Esophagus muscularis mucosa (tissue), 4 donors: ENCODE results near the gene OCEL1. TPM values are rescaled to one million over a fixed set of nuclear protein-coding genes. Genes with fewer than 3 reads are reported as not detected.

ENCODE experiments used
- DNase-seq: peaks from one replicate; pipeline ENCODE4 v3.0.0-alpha.2; 2017; ENCODE audit errors: extremely low spot score
- H3K27ac ChIP-seq, 4 donors: fragments of 200-600 bp; sonication (generic); replicated peaks in 1 of 4; 1 replicate in 3 of 4; 2 replicates in 1 of 4; pipeline ENCODE4 v1.5.1; 2016 to 2019; ENCODE audit warnings: mild to moderate bottlenecking in 1 of 4
- H3K27me3 ChIP-seq, 4 donors: fragments of 200-600 bp; sonication (generic); one replicate each; pipeline versions ENCODE4 v1.5.1 to v1.6.0; 2016 to 2019
- H3K36me3 ChIP-seq, 4 donors: fragments of 200-600 bp; sonication (generic); one replicate each; pipeline ENCODE4 v1.5.1; 2016 to 2019
- H3K4me1 ChIP-seq, 4 donors: fragments of 200-600 bp; sonication (generic); one replicate each; pipeline ENCODE4 v1.5.1; 2016 to 2019
- H3K4me3 ChIP-seq, 4 donors: fragments of 200-600 bp; sonication (generic); 1 replicate in 2 of 4; 2 replicates in 2 of 4; pipeline ENCODE4 v1.5.1; 2016 to 2019; ENCODE audit warnings: mild to moderate bottlenecking in 4 of 4, moderate library complexity in 1 of 4
- H3K9me3 ChIP-seq, 4 donors: fragments of 200-600 bp; sonication (generic); 1 replicate in 3 of 4; 2 replicates in 1 of 4; pipeline ENCODE4 v1.5.1; 2016 to 2019
- CTCF ChIP-seq, 3 experiments: fragments of 200-600 bp in 2 of 3; fragments of 450-650 bp in 1 of 3; sonication (generic) in 2 of 3; IDR thresholded peaks; one replicate each; pipeline ENCODE4 v1.5.1; 2017 to 2019; ENCODE audit warnings: antibody characterized with exemption in 3 of 3, mild to moderate bottlenecking in 2 of 3, moderate library complexity in 1 of 3
- EP300 ChIP-seq: sonication (generic); formaldehyde crosslinking; IDR thresholded peaks from one replicate; pipeline ENCODE4 v1.6.1; 2017; ENCODE audit warnings: antibody characterized with exemption
- POLR2A ChIP-seq: fragments of 450-650 bp; IDR thresholded peaks from one replicate; pipeline ENCODE4 v1.6.1; 2017; ENCODE audit warnings: antibody characterized with exemption, moderate library complexity, mild to moderate bottlenecking, low read depth
- POLR2AphosphoS5 ChIP-seq, 2 donors: sonication (generic); formaldehyde crosslinking; IDR thresholded peaks; one replicate each; pipeline ENCODE4 v1.6.1; 2017; ENCODE audit warnings: antibody characterized with exemption in 2 of 2
- WGBS: methylation state at CpG from one replicate; pipeline ENCODE4 v1.1.5; 2018; 5-methylcytosine and 5-hydroxymethylcytosine counted together
- intact Hi-C: fragments of 100-400 bp; cut with DNase I; formaldehyde crosslinking; loops from one replicate; pipeline ENCODE4 v1.15.1; 2023
- total RNA-seq, 4 donors: library from RNA; depleted of rRNA; stranded (reverse); fragments of >200 nt; gene quantifications; one replicate each; pipeline versions ENCODE4 v1.1.0 to v1.2.1, GENCODE V29; 2016

Gene OCEL1
- total RNA-seq, 4 donors from 2014 or later, result 6.3 to 18.8 (median 7.8) TPM

- Histone ChIP-seq H3K4me3 (peak overlapping the region in 3 of 4 donors; percentile 76 to 97 (median 92)), H3K36me3 (peaks cover 4 to 30% (median 25%) of the 10 kb centered on the region in 4 donors), H3K4me1 (peaks cover 37 to 71% (median 51%) of the 10 kb centered on the region in 4 donors), H3K27ac (peak overlapping the region; percentile 82 to 90 (median 87)), H3K27me3 (no peaks in the 10 kb centered on the region), H3K9me3 (no peaks in the 10 kb centered on the region)
- DNase-seq, result no peak
- TF ChIP-seq EP300, result no peak
- TF ChIP-seq POLR2A, result no peak
- no peak for TF ChIP-seq CTCF (IDR thresholded peaks at IDR 0.05)
- TF ChIP-seq POLR2AphosphoS5 (IDR thresholded peaks at IDR 0.05), result no peak
- intact Hi-C loops, result no loop called here
- no CpG with 5 or more reads among the region's 8 CpGs for WGBS
Measured at GRCh38 chr19:17242431-17243208, 16.6 kb downstream of the OCEL1 start.

- Histone ChIP-seq H3K27me3 (no peaks in the 10 kb centered on the region), H3K27ac (peak overlapping the region; percentile 82 to 90 (median 87)), H3K4me1 (peaks cover 37 to 71% (median 53%) of the 10 kb centered on the region in 4 donors), H3K9me3 (no peaks in the 10 kb centered on the region), H3K36me3 (peaks cover 2 to 24% (median 18%) of the 10 kb centered on the region in 4 donors), H3K4me3 (peak overlapping the region; percentile 76 to 97 (median 90))
- no peak for DNase-seq
- 48% methylated on average over 6 of the region's 8 CpGs for WGBS
- intact Hi-C loops, result no loop called here
- TF ChIP-seq POLR2A (no peak), POLR2AphosphoS5 (IDR thresholded peaks at IDR 0.05) (no peak), CTCF (IDR thresholded peaks at IDR 0.05) (no peak), EP300 (no peak)
Measured at GRCh38 chr19:17243211-17243829, 17.3 kb downstream of the OCEL1 start.

- 28% methylated on average over 11 of the region's 52 CpGs for WGBS
- Histone ChIP-seq H3K4me3 (peak overlapping the region; percentile 76 to 97 (median 90)), H3K36me3 (peaks cover 0 to 17% (median 12%) of the 10 kb centered on the region in 4 donors), H3K27me3 (no peaks in the 10 kb centered on the region), H3K9me3 (no peaks in the 10 kb centered on the region), H3K27ac (peak overlapping the region; percentile 82 to 90 (median 87)), H3K4me1 (peaks cover 37 to 71% (median 53%) of the 10 kb centered on the region in 4 donors)
- no peak for DNase-seq
- intact Hi-C loops, result no loop called here
- no peak for TF ChIP-seq POLR2A
- no peak for TF ChIP-seq POLR2AphosphoS5 (IDR thresholded peaks at IDR 0.05)
- TF ChIP-seq CTCF (IDR thresholded peaks at IDR 0.05), result no peak
- TF ChIP-seq EP300, result no peak
Measured at GRCh38 chr19:17243830-17244617, 18.0 kb downstream of the OCEL1 start.

- H3K36me3 ChIP-seq, result peaks cover 0 to 11% (median 8%) of the 10 kb centered on the region in 4 donors
- H3K27ac ChIP-seq, result peak overlapping the region; percentile 82 to 90 (median 87)
- peak overlapping the region; percentile 76 to 97 (median 90) for H3K4me3 ChIP-seq
- no peaks in the 10 kb centered on the region for H3K27me3 ChIP-seq
- intact Hi-C loops, result no loop called here
- TF ChIP-seq EP300 (no peak), CTCF (IDR thresholded peaks at IDR 0.05) (no peak), POLR2AphosphoS5 (IDR thresholded peaks at IDR 0.05) (no peak), POLR2A (no peak)
- no peaks in the 10 kb centered on the region for H3K9me3 ChIP-seq
- no peak for DNase-seq
- WGBS, result 3% methylated on average over 14 of the region's 100 CpGs
- peaks cover 37 to 67% (median 53%) of the 10 kb centered on the region in 4 donors for H3K4me1 ChIP-seq
Measured at GRCh38 chr19:17244618-17245534, 18.9 kb downstream of the OCEL1 start.
